Neural cell (in vitro differentiated cells): ENCODE data around the gene LDLRAD3. TPM values are rescaled to one million over a fixed set of nuclear protein-coding genes. Genes with fewer than 3 reads are reported as not detected.

Source experiments
- H2AFZ ChIP-seq: fragments of 200-600, 300-800 bp; sonication (generic), shearing (Covaris generic); 2 replicates; pipeline ENCODE4 v1.6.0; 2014; ENCODE audit warnings: low read depth, mild to moderate bottlenecking, antibody characterized with exemption, low read length, moderate library complexity
- H3F3A ChIP-seq: fragments of 200-600 bp; shearing (Covaris generic); 2 replicates; pipeline ENCODE4 v1.6.1; 2016; ENCODE audit warnings: mild to moderate bottlenecking, moderate library complexity, mixed read lengths, antibody characterized with exemption, low read length; ENCODE audit not compliant: insufficient read depth, poor library complexity, severe bottlenecking
- H3K27ac ChIP-seq: fragments of 200-600, 300-800 bp; sonication (generic), shearing (Covaris generic); 2 replicates; pipeline ENCODE4 v1.5.1; 2014; ENCODE audit warnings: mild to moderate bottlenecking, low read length, moderate library complexity
- H3K27me3 ChIP-seq: fragments of 300-800, 200-600 bp; sonication (generic), shearing (Covaris generic); 2 replicates; pipeline ENCODE4 v1.6.0; 2014; ENCODE audit warnings: mild to moderate bottlenecking, low read depth, low read length, moderate library complexity; ENCODE audit not compliant: insufficient read depth
- H3K36me3 ChIP-seq: fragments of 300-800, 200-600 bp; sonication (generic), shearing (Covaris generic); 2 replicates; pipeline ENCODE4 v1.5.1; 2014; ENCODE audit warnings: mild to moderate bottlenecking, antibody characterized with exemption, low read length, moderate library complexity; ENCODE audit not compliant: insufficient read depth
- H3K4me2 ChIP-seq: fragments of 300-800, 200-600 bp; sonication (generic), shearing (Covaris generic); 2 replicates; pipeline ENCODE4 v1.6.0; 2014; ENCODE audit warnings: mild to moderate bottlenecking, low read length
- H3K4me3 ChIP-seq: fragments of 300-800, 200-600 bp; sonication (generic), shearing (Covaris generic); 2 replicates; pipeline ENCODE4 v1.5.1; 2014; ENCODE audit warnings: mild to moderate bottlenecking, low read length, moderate library complexity
- H3K79me2 ChIP-seq: fragments of 200-600 bp; shearing (Covaris generic); replicated peaks from 2 replicates; pipeline ENCODE4 v1.6.0; 2014; ENCODE audit warnings: mild to moderate bottlenecking, low read length, moderate library complexity; ENCODE audit not compliant: insufficient read depth
- H3K9ac ChIP-seq: fragments of 300-800, 200-600 bp; sonication (generic), shearing (Covaris generic); 2 replicates; pipeline ENCODE4 v1.6.1; 2016; ENCODE audit warnings: mild to moderate bottlenecking, low read length, mixed read lengths
- H3K9me2 ChIP-seq: fragments of 200-600 bp; shearing (Covaris generic); 2 replicates; pipeline ENCODE4 v1.6.1; 2016; ENCODE audit warnings: mild to moderate bottlenecking, low read length, mixed read lengths; ENCODE audit not compliant: insufficient read depth
- H3K9me3 ChIP-seq: fragments of 200-600, 300-800 bp; sonication (generic), shearing (Covaris generic); 2 replicates; pipeline ENCODE4 v1.6.1; 2016; ENCODE audit warnings: mild to moderate bottlenecking, mixed run types, low read length, moderate library complexity, mixed read lengths
- H4K20me1 ChIP-seq: fragments of 200-600 bp; shearing (Covaris generic); 2 replicates; pipeline ENCODE4 v1.6.1; 2016; ENCODE audit warnings: mild to moderate bottlenecking, mixed run types; ENCODE audit not compliant: insufficient read depth
- CTCF ChIP-seq: fragments of 450-650 bp; IDR thresholded peaks from 2 replicates; pipeline ENCODE4 v1.5.1; 2014; ENCODE audit warnings: antibody characterized with exemption, mild to moderate bottlenecking, moderate library complexity; ENCODE audit not compliant: poor library complexity, severe bottlenecking
- EP300 ChIP-seq: fragments of 450-650 bp; conservative IDR thresholded peaks from 2 replicates; pipeline ENCODE4 v1.6.1; 2014; ENCODE audit warnings: antibody characterized with exemption, mild to moderate bottlenecking, moderate library complexity; ENCODE audit not compliant: poor library complexity, severe bottlenecking
- EZH2 ChIP-seq: fragments of 200-600, 300-800 bp; shearing (Covaris generic), sonication (generic); IDR thresholded peaks from 2 replicates; pipeline ENCODE4 v1.6.1; 2014; ENCODE audit warnings: antibody characterized with exemption, low read length, borderline replicate concordance, mild to moderate bottlenecking; ENCODE audit not compliant: insufficient read depth, poor library complexity, severe bottlenecking
- MXI1 ChIP-seq: fragments of 450-650 bp; conservative IDR thresholded peaks from 2 replicates; pipeline ENCODE4 v1.6.1; 2014; ENCODE audit warnings: antibody characterized with exemption, mild to moderate bottlenecking; ENCODE audit not compliant: poor library complexity, severe bottlenecking
- POLR2AphosphoS5 ChIP-seq: IDR thresholded peaks from 2 replicates; pipeline ENCODE4 v1.6.1; 2012
- RAD21 ChIP-seq: fragments of 450-650 bp; conservative IDR thresholded peaks from 2 replicates; pipeline ENCODE4 v1.6.1; 2014; ENCODE audit warnings: antibody characterized with exemption, mild to moderate bottlenecking, moderate library complexity
- REST ChIP-seq: IDR thresholded peaks from 2 replicates; pipeline ENCODE4 v1.6.1; 2012; ENCODE audit warnings: borderline replicate concordance
- SMC3 ChIP-seq: fragments of 450-650 bp; conservative IDR thresholded peaks from 2 replicates; pipeline ENCODE4 v1.6.1; 2014; ENCODE audit warnings: antibody characterized with exemption, mild to moderate bottlenecking, moderate library complexity; ENCODE audit not compliant: poor library complexity
- TAF1 ChIP-seq: IDR thresholded peaks from 2 replicates; pipeline ENCODE4 v1.6.1; 2012; ENCODE audit warnings: low read depth
- polyA plus RNA-seq: library from polyadenylated mRNA; depleted of rRNA; stranded (reverse); fragments of >200 nt; gene quantifications from 2 replicates; pipeline ENCODE4 v1.2.3, GENCODE V29; 2014

Gene LDLRAD3
- polyA plus RNA-seq, 1 donor from 2014 or later: 3.5 TPM

- H3K27me3 ChIP-seq: no peaks in the 10 kb centered on the region
- H3K9ac ChIP-seq: no peak overlapping the region
- H3K9me2 ChIP-seq: no peaks in the 10 kb centered on the region
- TF ChIP-seq POLR2AphosphoS5 (no peak), MXI1 (no peak), SMC3 (no peak)
- H3K27ac ChIP-seq: no peak overlapping the region
- no peak overlapping the region for H2AFZ ChIP-seq
- no peak overlapping the region for H3K4me3 ChIP-seq
- H3K9me3 ChIP-seq: no peaks in the 10 kb centered on the region
- H3K36me3 ChIP-seq: no peaks in the 10 kb centered on the region
- no peaks in the 10 kb centered on the region for H3F3A ChIP-seq
- no peaks in the 10 kb centered on the region for H4K20me1 ChIP-seq
- no peak overlapping the region for H3K4me2 ChIP-seq
- H3K79me2 ChIP-seq: no peaks in the 10 kb centered on the region
These were observed 25.1 kb upstream of the LDLRAD3 start for GRCh38 chr11:35918716-35919115.

GRCh38 chr11:35919244-35919643 lies 24.6 kb upstream of the LDLRAD3 start:
- H3K79me2 ChIP-seq: no peaks in the 10 kb centered on the region
- no peaks in the 10 kb centered on the region for H3K27me3 ChIP-seq
- no peaks in the 10 kb centered on the region for H4K20me1 ChIP-seq
- H3K4me3 ChIP-seq: no peak overlapping the region
- no peak overlapping the region for H3K9ac ChIP-seq
- no peaks in the 10 kb centered on the region for H3K36me3 ChIP-seq
- TF ChIP-seq CTCF (no peak), SMC3 (no peak), REST (no peak), EP300 (no peak), POLR2AphosphoS5 (no peak), EZH2 (no peak), RAD21 (no peak), MXI1 (no peak), TAF1 (no peak)
- H3K9me2 ChIP-seq: no peaks in the 10 kb centered on the region
- H3K27ac ChIP-seq: no peak overlapping the region
- no peaks in the 10 kb centered on the region for H3F3A ChIP-seq
- H2AFZ ChIP-seq: no peak overlapping the region
- no peaks in the 10 kb centered on the region for H3K9me3 ChIP-seq
- H3K4me2 ChIP-seq: no peak overlapping the region

GRCh38 chr11:35923452-35923851 lies 20.4 kb upstream of the LDLRAD3 start:
- H3K27me3 ChIP-seq: no peaks in the 10 kb centered on the region
- no peak overlapping the region for H2AFZ ChIP-seq
- no peaks in the 10 kb centered on the region for H3F3A ChIP-seq
- TF ChIP-seq EP300 (no peak), TAF1 (no peak), EZH2 (no peak), SMC3 (no peak), CTCF (no peak), REST (no peak), RAD21 (no peak), MXI1 (no peak), POLR2AphosphoS5 (no peak)
- no peak overlapping the region for H3K4me2 ChIP-seq
- H4K20me1 ChIP-seq: no peaks in the 10 kb centered on the region
- H3K79me2 ChIP-seq: no peaks in the 10 kb centered on the region
- no peaks in the 10 kb centered on the region for H3K9me3 ChIP-seq
- H3K9me2 ChIP-seq: no peaks in the 10 kb centered on the region
- no peak overlapping the region for H3K4me3 ChIP-seq
- H3K27ac ChIP-seq: no peak overlapping the region
- no peaks in the 10 kb centered on the region for H3K36me3 ChIP-seq
- no peak overlapping the region for H3K9ac ChIP-seq
